GM19397 (cell line): ENCODE results near the gene ACP1.
"Not testable (repeated sequence)": the region's sequence is repeated elsewhere in the genome, so short reads cannot be mapped to it uniquely, and the experiment has no call there.

ENCODE experiments used
- ATAC-seq: cut with Tn5 transposase; IDR thresholded peaks from one replicate; pipeline ENCODE4 v1.9.1; 2021; ENCODE audit warnings: mild to moderate bottlenecking, moderate library complexity; ENCODE audit not compliant: unreplicated experiment

ACP1 gene

GRCh38 chr2:309148-309953 lies 44.6 kb downstream of the ACP1 start:
- no peak for ATAC-seq

- no peak for ATAC-seq
Measured at GRCh38 chr2:309954-310510, 45.3 kb downstream of the ACP1 start.

GRCh38 chr2:310994-311393 lies 46.2 kb downstream of the ACP1 start:
- ATAC-seq: no peak

- ATAC-seq: no peak
Measured at GRCh38 chr2:313991-314390, 49.2 kb downstream of the ACP1 start.

- ATAC-seq: no peak
Measured at GRCh38 chr2:314561-315336, 50.0 kb downstream of the ACP1 start.

- not testable (repeated sequence) for ATAC-seq
Measured at GRCh38 chr2:315925-316324, 51.2 kb downstream of the ACP1 start.

GRCh38 chr2:316381-316780 lies 51.6 kb downstream of the ACP1 start:
- no peak for ATAC-seq

GRCh38 chr2:317501-318424 lies 53.0 kb downstream of the ACP1 start:
- ATAC-seq: no peak

- ATAC-seq: no peak
Measured at GRCh38 chr2:319059-319600, 54.4 kb downstream of the ACP1 start.

- no peak for ATAC-seq
Measured at GRCh38 chr2:320561-320960, 55.8 kb downstream of the ACP1 start.

- no peak for ATAC-seq
Measured at GRCh38 chr2:322326-322725, 57.6 kb downstream of the ACP1 start.

- no peak for ATAC-seq
Measured at GRCh38 chr2:323035-323434, 58.3 kb downstream of the ACP1 start.
